Measurements from ENCODE around the gene EPS8.

Gene EPS8

GRCh38 chr12:15722951-15723350 lies 66.2 kb downstream of the EPS8 start:
- H3K4me3 ChIP-seq (replicated peaks; ENCODE audit: low read depth, low read length): no peak overlapping the region
- no peak for DNase-seq (ENCODE audit: low read depth)
- no peak for TF ChIP-seq CTCF (IDR thresholded peaks at IDR 0.05; ENCODE audit: low read length, missing control alignments)

- DNase-seq (ENCODE audit: low read depth): peak; percentile 50
- TF ChIP-seq CTCF (IDR thresholded peaks at IDR 0.05; ENCODE audit: low read length, missing control alignments): no peak
- no peak overlapping the region for H3K4me3 ChIP-seq (replicated peaks; ENCODE audit: low read depth, low read length)
These were observed 67.7 kb downstream of the EPS8 start for GRCh38 chr12:15721316-15722115.

GRCh38 chr12:15720295-15720694 lies 68.9 kb downstream of the EPS8 start:
- H3K4me3 ChIP-seq (replicated peaks; ENCODE audit: low read depth, low read length): no peak overlapping the region
- TF ChIP-seq CTCF (IDR thresholded peaks at IDR 0.05; ENCODE audit: low read length, missing control alignments): no peak
- DNase-seq (ENCODE audit: low read depth): no peak

- TF ChIP-seq CTCF (IDR thresholded peaks at IDR 0.05; ENCODE audit: low read length, missing control alignments): no peak
- peak; percentile 21 for DNase-seq (ENCODE audit: low read depth)
- H3K4me3 ChIP-seq (replicated peaks; ENCODE audit: low read depth, low read length): no peak overlapping the region
These were observed 70.0 kb downstream of the EPS8 start for GRCh38 chr12:15719230-15719629.

- no peak for DNase-seq (ENCODE audit: low read depth)
- H3K4me3 ChIP-seq (replicated peaks; ENCODE audit: low read depth, low read length): no peak overlapping the region
- TF ChIP-seq CTCF (IDR thresholded peaks at IDR 0.05; ENCODE audit: low read length, missing control alignments): no peak
These were observed 71.1 kb downstream of the EPS8 start for GRCh38 chr12:15717940-15718567.

GRCh38 chr12:15716581-15716980 lies 72.6 kb downstream of the EPS8 start:
- DNase-seq (ENCODE audit: low read depth): no peak
- no peak overlapping the region for H3K4me3 ChIP-seq (replicated peaks; ENCODE audit: low read depth, low read length)
- TF ChIP-seq CTCF (IDR thresholded peaks at IDR 0.05; ENCODE audit: low read length, missing control alignments): no peak
